PC-9 (cell line): ENCODE results near the gene TBC1D2B. TPM values are rescaled to one million over a fixed set of nuclear protein-coding genes. Genes with fewer than 3 reads are reported as not detected.
"Not testable (repeated sequence)": the region's sequence is repeated elsewhere in the genome, so short reads cannot be mapped to it uniquely, and the experiment has no call there.

Experiments used
- BruUV-seq: library from RNA; stranded (reverse); fragments of 400-500 nt; replicated peaks from 2 replicates; lab custom pipeline; 2021; lab: Mats Ljungman, UMichigan
- CTCF ChIA-PET: fragments of 300-600 bp; sonication (Branson Sonifier 250); formaldehyde crosslinking; loops from one replicate; lab custom pipeline; 2022; ENCODE audit warnings: antibody characterized with exemption; lab: Charles Lee
- POLR2A ChIA-PET: fragments of 300-600 bp; sonication (Branson Sonifier 250); formaldehyde crosslinking; loops from one replicate; lab custom pipeline; 2022; ENCODE audit warnings: antibody characterized with exemption; ENCODE audit not compliant: unreplicated experiment; lab: Charles Lee
- DNase-seq, 2 experiments: peaks; one replicate each; pipeline versions ENCODE4 v3.0.0 to v3.0.0-alpha.2; 2015 to 2022; ENCODE audit warnings: mixed read lengths in 1 of 2
- H2AFZ ChIP-seq: fragments of 200-600 bp; sonication (generic); 2 replicates; pipeline ENCODE4 v1.8.1; 2017; ENCODE audit warnings: antibody characterized with exemption
- H3F3A ChIP-seq: fragments of 200-600 bp; sonication (generic); 2 replicates; pipeline ENCODE4 v1.8.1; 2017; ENCODE audit warnings: antibody characterized with exemption, mild to moderate bottlenecking, low read depth; ENCODE audit not compliant: insufficient read depth
- H3K27ac ChIP-seq: fragments of 200-600 bp; sonication (generic); 2 replicates; pipeline ENCODE4 v1.6.1; 2016; ENCODE audit warnings: mixed run types
- H3K27me3 ChIP-seq: fragments of 200-600 bp; sonication (generic); 2 replicates; pipeline ENCODE4 v1.6.1; 2016; ENCODE audit warnings: low read depth, mixed run types; ENCODE audit not compliant: insufficient read depth
- H3K36me3 ChIP-seq: fragments of 200-600 bp; sonication (generic); 2 replicates; pipeline ENCODE4 v1.6.1; 2016; ENCODE audit warnings: low read depth, mixed run types
- H3K4me1 ChIP-seq: fragments of 200-600 bp; sonication (generic); replicated peaks from 2 replicates; pipeline ENCODE4 v1.6.1; 2016; ENCODE audit warnings: mixed run types; ENCODE audit not compliant: insufficient read depth
- H3K4me2 ChIP-seq: fragments of 200-600 bp; sonication (generic); 2 replicates; pipeline ENCODE4 v1.6.1; 2017; ENCODE audit warnings: mixed run types
- H3K4me3 ChIP-seq: fragments of 200-600 bp; sonication (generic); 2 replicates; pipeline ENCODE4 v1.6.1; 2016; ENCODE audit warnings: mixed run types
- H3K79me2 ChIP-seq: fragments of 200-600 bp; sonication (generic); 2 replicates; pipeline ENCODE4 v1.6.1; 2017; ENCODE audit warnings: low read depth, mixed run types
- H3K9me2 ChIP-seq: fragments of 200-600 bp; sonication (generic); 2 replicates; pipeline ENCODE4 v1.8.1; 2017; ENCODE audit warnings: mild to moderate bottlenecking; ENCODE audit not compliant: insufficient read depth
- H3K9me3 ChIP-seq: fragments of 200-600 bp; sonication (generic); 2 replicates; pipeline ENCODE4 v1.8.1; 2016; ENCODE audit warnings: low read depth; ENCODE audit not compliant: insufficient read depth
- H4K20me1 ChIP-seq: fragments of 200-600 bp; sonication (generic); 2 replicates; pipeline ENCODE4 v1.8.1; 2017; ENCODE audit not compliant: insufficient read depth
- EZH2 ChIP-seq: fragments of 200-600 bp; sonication (generic); IDR thresholded peaks from 2 replicates; pipeline ENCODE4 v1.8.0; 2017; ENCODE audit warnings: antibody characterized with exemption, low read depth
- intact Hi-C: fragments of 100-400 bp; cut with micrococcal nuclease; formaldehyde crosslinking; loops from one replicate; pipeline ENCODE4 v1.10.0; 2022; ENCODE audit not compliant: unreplicated experiment
- total RNA-seq: library from RNA; stranded (reverse); gene quantifications from 2 replicates; pipeline ENCODE4 v1.2.3, GENCODE V29; 2021
- TF ChIP-seq, protein P1 (sequence below): fragments of 200-600 bp; sonication (generic); conservative IDR thresholded peaks from 2 replicates; pipeline ENCODE4 v1.6.1; 2017; ENCODE audit warnings: mixed run types, antibody characterized with exemption, mild to moderate bottlenecking, moderate library complexity

The TBC1D2B gene
- total RNA-seq, 1 experiment from 2014 or later: 27.7 TPM

DNA sequence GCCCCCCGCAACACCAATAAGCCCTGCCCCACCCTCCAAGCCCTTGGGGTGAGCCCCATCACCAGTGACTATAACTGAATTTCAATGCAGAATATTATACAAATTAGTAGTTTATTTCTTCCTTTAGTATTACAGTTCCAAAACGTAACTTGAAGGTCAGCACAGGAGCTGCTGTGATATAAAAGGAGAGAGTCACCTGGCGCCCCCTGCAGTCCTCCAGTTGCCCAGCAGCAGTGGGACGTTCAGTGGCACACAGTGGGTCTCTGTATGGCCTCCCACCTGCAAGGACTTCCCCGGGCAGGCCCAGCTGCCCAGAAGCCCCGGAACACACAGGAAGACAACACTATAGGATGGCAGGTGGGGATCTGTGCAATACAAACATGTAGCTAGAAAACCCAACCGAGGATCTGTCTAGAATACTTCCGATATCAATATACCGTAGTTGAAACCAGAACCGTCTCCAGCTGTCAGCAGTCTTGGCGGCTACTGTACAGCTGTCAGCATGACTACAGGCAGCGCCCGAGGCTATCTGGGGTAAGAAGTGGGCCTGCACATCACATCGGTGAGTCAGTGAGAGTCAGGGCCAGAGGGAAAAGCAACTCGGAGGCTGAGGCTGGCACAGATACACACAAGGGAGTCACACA lies 82.5 kb downstream of the TBC1D2B start:
- H3K9me2 ChIP-seq, H4K20me1 ChIP-seq, H3K27me3 ChIP-seq, CTCF ChIA-PET, intact Hi-C loops, BruUV-seq, H2AFZ ChIP-seq, H3K9me3 ChIP-seq, H3K79me2 ChIP-seq, H3K36me3 ChIP-seq, H3K27ac ChIP-seq, H3K4me3 ChIP-seq, POLR2A ChIA-PET: not testable (repeated sequence)
- Histone ChIP-seq H3F3A (peaks cover 12% of the 10 kb centered on the region), H3K4me2 (peak overlapping the region; percentile 76; the same call in 1 of the 2 replicates), H3K4me1 (peaks cover 20% of the 10 kb centered on the region)
- peak; percentile 42 to 66 for DNase-seq
- TF ChIP-seq, protein P1, sequence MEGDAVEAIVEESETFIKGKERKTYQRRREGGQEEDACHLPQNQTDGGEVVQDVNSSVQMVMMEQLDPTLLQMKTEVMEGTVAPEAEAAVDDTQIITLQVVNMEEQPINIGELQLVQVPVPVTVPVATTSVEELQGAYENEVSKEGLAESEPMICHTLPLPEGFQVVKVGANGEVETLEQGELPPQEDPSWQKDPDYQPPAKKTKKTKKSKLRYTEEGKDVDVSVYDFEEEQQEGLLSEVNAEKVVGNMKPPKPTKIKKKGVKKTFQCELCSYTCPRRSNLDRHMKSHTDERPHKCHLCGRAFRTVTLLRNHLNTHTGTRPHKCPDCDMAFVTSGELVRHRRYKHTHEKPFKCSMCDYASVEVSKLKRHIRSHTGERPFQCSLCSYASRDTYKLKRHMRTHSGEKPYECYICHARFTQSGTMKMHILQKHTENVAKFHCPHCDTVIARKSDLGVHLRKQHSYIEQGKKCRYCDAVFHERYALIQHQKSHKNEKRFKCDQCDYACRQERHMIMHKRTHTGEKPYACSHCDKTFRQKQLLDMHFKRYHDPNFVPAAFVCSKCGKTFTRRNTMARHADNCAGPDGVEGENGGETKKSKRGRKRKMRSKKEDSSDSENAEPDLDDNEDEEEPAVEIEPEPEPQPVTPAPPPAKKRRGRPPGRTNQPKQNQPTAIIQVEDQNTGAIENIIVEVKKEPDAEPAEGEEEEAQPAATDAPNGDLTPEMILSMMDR: peak; percentile 48

DNA sequence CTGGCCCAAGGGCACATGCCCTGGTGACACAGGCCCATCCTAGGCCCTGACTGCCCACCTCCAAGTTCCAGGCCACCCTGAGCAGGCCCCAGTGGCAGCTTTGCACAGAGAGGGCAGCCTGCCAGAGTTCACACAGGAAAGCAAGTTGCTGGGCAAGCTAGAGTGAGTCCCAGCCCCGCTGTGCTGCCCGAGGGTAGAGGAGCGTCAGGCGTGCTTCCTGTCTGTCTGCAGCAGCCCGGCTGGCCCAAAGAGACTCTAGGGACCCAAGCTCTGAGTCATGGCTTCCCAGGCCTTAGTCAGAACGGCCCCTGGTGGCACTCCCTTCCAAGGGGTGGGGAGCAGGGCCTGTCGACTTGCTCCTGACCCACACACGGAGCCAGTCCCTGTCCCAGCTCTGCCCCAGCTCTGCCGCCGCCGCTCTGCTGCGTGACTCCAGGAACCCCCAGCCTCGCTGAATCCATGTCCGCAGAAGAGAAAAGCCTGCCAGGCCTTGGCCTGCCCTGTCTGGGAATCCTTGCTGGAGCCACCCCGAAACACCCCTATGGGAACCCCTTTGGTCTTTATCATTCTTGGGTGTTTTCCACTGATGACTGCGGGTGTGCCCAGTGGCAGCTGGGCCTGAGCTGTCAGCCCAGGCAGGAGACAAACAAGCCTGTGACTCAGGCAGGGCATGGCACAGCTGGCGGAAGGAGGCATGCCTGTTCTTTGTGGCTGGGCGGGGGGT lies 83.4 kb downstream of the TBC1D2B start:
- peak overlapping the region; percentile 76 for H3K4me2 ChIP-seq
- peak; percentile 92 to 95 for DNase-seq
- H3K27me3 ChIP-seq, BruUV-seq, CTCF ChIA-PET, H3K9me2 ChIP-seq, H3K9me3 ChIP-seq, intact Hi-C loops, H4K20me1 ChIP-seq, H3K79me2 ChIP-seq, H3K36me3 ChIP-seq, H2AFZ ChIP-seq: not testable (repeated sequence)
- H3K27ac ChIP-seq: peak overlapping the region; percentile 72
- peaks cover 12% of the 10 kb centered on the region for H3F3A ChIP-seq
- H3K4me1 ChIP-seq: peaks cover 20% of the 10 kb centered on the region
- POLR2A ChIA-PET: interaction anchor here (0.6 kb wide), 1 partner anchor 12 kb away, joined by 3 read pairs; no protein-coding TSS in a partner anchor
- H3K4me3 ChIP-seq: peak overlapping the region; percentile 31; the same call in 1 of the 2 replicates

DNA sequence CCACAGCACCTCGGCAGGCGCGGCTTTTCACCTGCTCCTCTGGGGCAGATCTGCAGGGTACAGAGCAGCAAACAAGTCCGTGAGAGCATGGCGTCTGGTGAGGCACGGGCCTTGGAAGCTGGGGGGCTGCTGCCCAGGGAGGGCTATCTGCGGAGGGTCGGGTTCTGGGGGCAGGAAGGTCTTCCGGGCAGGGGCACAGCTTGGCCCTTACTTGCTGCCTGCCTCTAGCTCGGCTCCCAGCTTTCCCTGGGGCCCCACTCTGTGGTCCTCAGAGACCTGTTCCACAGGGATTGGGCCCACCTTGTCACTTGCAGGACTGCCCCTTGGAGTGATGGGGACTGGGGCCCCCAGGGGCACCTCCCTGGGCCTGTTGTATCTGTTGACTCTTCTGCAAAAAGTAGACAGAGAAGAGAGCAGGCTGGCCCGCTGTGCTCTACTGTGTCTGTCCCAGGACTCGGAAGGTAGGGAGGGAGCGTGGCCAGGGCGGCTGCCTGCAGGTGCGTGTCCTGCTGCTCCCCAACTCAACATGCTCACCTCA lies 84.1 kb downstream of the TBC1D2B start:
- H3K4me3 ChIP-seq: no peak overlapping the region
- ChIA-PET CTCF (no interaction called here), POLR2A (no interaction called here)

More for the DNA sequence above, 84.1 kb downstream of the TBC1D2B start:
- H3K27me3 ChIP-seq: no peaks in the 10 kb centered on the region
- peak overlapping the region; percentile 29; the same call in 1 of the 2 replicates for H3K27ac ChIP-seq
- peaks cover 12% of the 10 kb centered on the region for H3F3A ChIP-seq
- no peaks in the 10 kb centered on the region for H3K9me2 ChIP-seq
- TF ChIP-seq, protein P1: no peak
- TF ChIP-seq EZH2: no peak
- H4K20me1 ChIP-seq: no peaks in the 10 kb centered on the region
- no peaks in the 10 kb centered on the region for H3K36me3 ChIP-seq
- H3K9me3 ChIP-seq: no peaks in the 10 kb centered on the region
- BruUV-seq: no TSS peak
- peak overlapping the region; percentile 65 for H3K4me2 ChIP-seq
- H3K4me1 ChIP-seq: peaks cover 20% of the 10 kb centered on the region
- no peak overlapping the region for H2AFZ ChIP-seq
- H3K79me2 ChIP-seq: no peaks in the 10 kb centered on the region
- intact Hi-C loops: no loop called here
- no peak for DNase-seq
